Measurements from ENCODE around the gene CDH8.

GRCh38 chr16:61940611-61941010 lies 95.6 kb downstream of the CDH8 start:
- TF ChIP-seq CTCF (IDR thresholded peaks at IDR 0.05): no peak
- no peak for TF ChIP-seq EZH2 (IDR thresholded peaks at IDR 0.05; ENCODE audit: borderline replicate concordance, insufficient read depth, low read depth, low read length, poor library complexity, severe bottlenecking)
